Astrocyte of the cerebellum (primary cell): ENCODE data around the gene GNB5.
"Not testable (repeated sequence)": the region's sequence is repeated elsewhere in the genome, so short reads cannot be mapped to it uniquely, and the experiment has no call there.

Experiments
- DNase-seq: peaks from one replicate; pipeline ENCODE4 v3.0.0-alpha.2; 2011; ENCODE audit warnings: low read depth
- H3K4me3 ChIP-seq: 2 replicates; pipeline ENCODE4 v1.5.1; 2011; ENCODE audit warnings: mild to moderate bottlenecking, low read depth, low read length, moderate library complexity
- in situ Hi-C: cut with HindIII; loops from 2 replicates; pipeline ENCODE4 v1.10.0; 2017; ENCODE audit warnings: low sequenced_read_pairs
- TF ChIP-seq, protein P1 (sequence below): IDR thresholded peaks from 2 replicates; pipeline ENCODE4 v1.5.1; 2012; ENCODE audit warnings: low read length, low read depth, moderate library complexity, mild to moderate bottlenecking; ENCODE audit errors: missing control alignments

Gene GNB5

DNA sequence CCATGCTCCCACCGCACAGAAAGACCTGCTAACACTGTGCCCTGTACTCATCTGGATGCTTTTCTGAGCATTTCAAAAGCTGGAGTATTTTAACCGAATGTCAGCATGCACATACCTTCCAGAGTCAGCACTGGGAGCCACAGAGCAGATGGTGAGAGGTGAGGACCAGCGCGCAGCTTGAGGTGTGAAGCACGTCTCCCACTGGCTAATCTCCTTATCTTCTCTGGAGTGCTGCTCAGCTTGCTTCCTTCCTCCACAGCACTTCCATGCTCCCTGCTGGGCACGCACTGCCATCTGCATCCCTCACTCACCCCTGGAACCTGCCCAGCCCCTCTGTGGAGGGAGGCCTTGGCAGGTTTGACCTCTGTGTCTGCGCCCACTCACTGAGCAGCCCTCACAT lies at the start of gene GNB5:
TSS of gene GNB5 (minus strand) at position 186 of the 400 bp plus-strand sequence. CDS start 6,716 bp downstream, outside the sequence.
- in situ Hi-C loops = no loop called here
- H3K4me3 ChIP-seq = no peak within 1 kb of the TSS
- DNase-seq = no peak
- TF ChIP-seq, protein P1, sequence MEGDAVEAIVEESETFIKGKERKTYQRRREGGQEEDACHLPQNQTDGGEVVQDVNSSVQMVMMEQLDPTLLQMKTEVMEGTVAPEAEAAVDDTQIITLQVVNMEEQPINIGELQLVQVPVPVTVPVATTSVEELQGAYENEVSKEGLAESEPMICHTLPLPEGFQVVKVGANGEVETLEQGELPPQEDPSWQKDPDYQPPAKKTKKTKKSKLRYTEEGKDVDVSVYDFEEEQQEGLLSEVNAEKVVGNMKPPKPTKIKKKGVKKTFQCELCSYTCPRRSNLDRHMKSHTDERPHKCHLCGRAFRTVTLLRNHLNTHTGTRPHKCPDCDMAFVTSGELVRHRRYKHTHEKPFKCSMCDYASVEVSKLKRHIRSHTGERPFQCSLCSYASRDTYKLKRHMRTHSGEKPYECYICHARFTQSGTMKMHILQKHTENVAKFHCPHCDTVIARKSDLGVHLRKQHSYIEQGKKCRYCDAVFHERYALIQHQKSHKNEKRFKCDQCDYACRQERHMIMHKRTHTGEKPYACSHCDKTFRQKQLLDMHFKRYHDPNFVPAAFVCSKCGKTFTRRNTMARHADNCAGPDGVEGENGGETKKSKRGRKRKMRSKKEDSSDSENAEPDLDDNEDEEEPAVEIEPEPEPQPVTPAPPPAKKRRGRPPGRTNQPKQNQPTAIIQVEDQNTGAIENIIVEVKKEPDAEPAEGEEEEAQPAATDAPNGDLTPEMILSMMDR = no peak

DNA sequence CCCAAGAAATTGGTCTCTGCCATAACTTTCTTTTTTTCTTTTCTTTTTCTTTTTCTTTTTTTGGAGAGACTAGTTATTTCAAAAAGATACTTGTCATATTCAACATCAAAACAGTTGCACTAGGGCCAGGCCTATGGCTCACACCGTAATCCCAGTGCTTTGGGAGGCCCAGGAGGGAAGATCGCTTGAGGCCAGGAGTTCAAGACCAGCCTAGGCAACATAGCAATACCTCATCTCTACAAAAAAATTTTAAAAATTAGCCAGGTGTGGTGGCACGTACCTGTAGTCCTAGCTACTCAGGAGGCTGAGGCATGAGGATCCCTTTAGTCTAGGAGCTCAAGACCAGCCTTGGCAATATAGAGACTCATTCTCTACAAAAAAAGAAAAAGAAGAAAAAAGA lies 49.0 kb upstream of the GNB5 start:
- no peak for DNase-seq
- TF ChIP-seq, protein P1 = no peak
- in situ Hi-C loops = no loop called here
- no peak overlapping the region for H3K4me3 ChIP-seq

GRCh38 chr15:52238989-52239525 lies 47.9 kb upstream of the GNB5 start:
- DNase-seq, in situ Hi-C loops, H3K4me3 ChIP-seq: not testable (repeated sequence)

- no peak for DNase-seq
- no peak overlapping the region for H3K4me3 ChIP-seq
- TF ChIP-seq, protein P1 = no peak
- in situ Hi-C loops = no loop called here
Measured at GRCh38 chr15:52238149-52238548, 47.0 kb upstream of the GNB5 start.

- in situ Hi-C loops = no loop called here
- TF ChIP-seq, protein P1 = no peak
- no peak for DNase-seq
- H3K4me3 ChIP-seq = no peak overlapping the region
Measured at GRCh38 chr15:52236013-52236412, 44.8 kb upstream of the GNB5 start.

DNA sequence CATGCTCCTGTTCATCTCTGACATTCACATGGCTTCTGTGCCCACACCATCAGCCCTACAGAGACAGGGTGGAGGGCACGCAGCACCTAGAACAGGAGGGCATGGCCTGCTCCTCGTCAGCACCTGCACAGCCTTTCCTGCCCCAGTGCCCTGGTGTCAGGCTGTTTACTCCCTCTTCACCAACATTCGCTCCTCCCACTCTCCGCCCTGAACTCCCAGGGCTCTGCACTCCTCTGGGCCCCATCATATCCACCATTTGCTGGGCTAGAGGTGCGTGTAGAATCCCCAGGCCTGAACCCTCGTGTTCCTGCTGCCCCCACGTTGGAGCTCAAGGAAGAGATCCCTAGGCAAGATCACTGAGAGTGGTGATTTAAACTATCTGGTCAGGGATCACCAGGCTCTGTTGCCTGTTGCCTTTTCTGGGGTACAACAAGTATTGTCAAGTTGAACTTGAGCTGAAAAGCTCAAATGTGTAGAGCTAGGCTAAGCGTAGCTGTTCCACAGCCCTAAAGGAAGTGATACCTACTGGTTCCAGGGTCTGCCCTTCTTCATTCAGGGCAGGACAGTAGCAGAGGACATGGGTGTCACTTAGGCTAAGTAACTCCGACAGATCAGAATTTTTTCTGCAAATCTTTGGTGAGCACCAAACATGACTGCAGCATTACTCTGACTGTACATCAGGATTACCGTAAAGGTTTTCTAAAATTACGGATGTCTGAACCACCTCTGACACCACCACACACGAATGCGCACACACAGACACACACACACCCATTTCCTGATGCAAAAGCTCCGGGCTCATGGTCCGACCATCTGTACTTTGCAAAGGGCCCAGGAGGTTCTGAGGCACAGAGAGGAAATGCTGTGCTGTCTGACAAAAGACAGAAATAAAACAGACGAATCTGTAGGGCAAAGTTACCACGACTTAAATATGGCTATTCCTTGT lies 43.7 kb upstream of the GNB5 start:
- DNase-seq = no peak
- in situ Hi-C loops = no loop called here

DNA sequence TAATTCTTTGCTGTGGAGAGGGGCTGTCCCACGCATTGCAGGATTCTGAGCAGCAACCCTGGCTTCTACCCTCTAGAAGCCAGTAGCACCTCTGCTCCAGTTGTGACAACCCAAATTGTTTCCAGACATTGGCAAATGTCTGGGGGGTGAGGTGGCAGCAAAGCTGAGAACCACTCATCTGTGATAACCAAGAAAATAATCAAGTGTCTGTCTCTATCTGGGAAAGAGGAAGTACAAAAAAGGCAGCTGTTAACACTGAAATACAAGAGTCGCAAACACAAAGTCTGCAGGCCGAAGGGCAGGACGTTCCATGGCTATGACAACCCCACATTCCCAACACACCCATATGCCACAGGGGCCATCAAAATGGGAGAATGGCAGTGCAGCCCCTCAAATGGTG lies 42.2 kb upstream of the GNB5 start:
- TF ChIP-seq, protein P1 = no peak
- DNase-seq = no peak
- in situ Hi-C loops = no loop called here
- H3K4me3 ChIP-seq = no peak overlapping the region

More for the DNA sequence above, 43.7 kb upstream of the GNB5 start:
- H3K4me3 ChIP-seq = no peak overlapping the region
- TF ChIP-seq, protein P1 = no peak
